ENCODE measurements around the gene CMIP.
A peak's percentile ranks its signal among the peaks of the same experiment; 100 is the strongest.

The CMIP gene

DNA sequence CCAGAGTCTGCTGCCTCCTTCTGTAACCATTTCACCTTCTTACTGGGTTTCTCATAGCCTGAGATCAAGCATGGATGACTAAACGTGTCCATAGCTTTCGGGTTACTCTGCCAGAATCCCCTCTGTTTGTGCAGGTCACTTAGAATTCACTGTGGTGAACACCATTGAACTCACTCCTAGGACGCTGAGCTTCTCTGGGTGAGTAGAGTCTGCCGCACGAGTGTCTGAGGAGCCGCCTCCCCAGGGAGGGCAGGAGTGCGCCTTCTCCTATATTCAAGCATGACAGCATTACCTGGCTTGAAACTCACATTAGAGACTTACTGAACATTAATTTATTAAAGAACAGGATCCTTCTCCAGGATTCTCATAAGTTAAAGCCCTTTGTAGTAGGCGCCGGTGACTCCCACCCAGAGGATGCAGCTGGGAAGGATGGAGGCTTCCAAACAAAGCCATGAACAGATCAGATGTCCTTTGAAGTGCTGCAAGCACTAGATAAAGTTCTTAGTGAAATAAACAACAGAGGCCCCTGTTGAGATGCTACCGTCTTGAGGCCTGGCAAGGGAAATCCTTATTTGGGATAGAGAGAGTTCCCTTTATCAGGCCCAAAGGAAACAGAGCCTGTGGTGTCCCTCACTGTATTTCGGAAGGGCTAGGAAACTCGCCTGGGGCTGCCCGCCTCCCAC is 189.9 kb downstream of the CMIP start:
- H3K4ac ChIP-seq (ENCODE audit: low read depth in 1 of 2, low read length in 2 of 2) = no peak overlapping the region
- peak overlapping the region in 1 of 2 experiments; percentile 53 for H3K18ac ChIP-seq (ENCODE audit: low read depth in 1 of 2, low read length in 2 of 2)
- no peak overlapping the region for H2BK5ac ChIP-seq (ENCODE audit: low read depth, low read length, poor library complexity, severe bottlenecking)
- no peak overlapping the region for H2AFZ ChIP-seq (ENCODE audit: low read depth, low read length)
- no peak overlapping the region for H4K91ac ChIP-seq (ENCODE audit: low read length)
- H3K9ac ChIP-seq (ENCODE audit: low read length) = no peak overlapping the region
- peaks cover 0 to 4% of the 10 kb centered on the region in 2 experiments for H3K36me3 ChIP-seq (ENCODE audit: control insufficient read depth in 1 of 2, insufficient read depth in 2 of 2, low read depth in 1 of 2, low read length in 2 of 2)
- H3K4me3 ChIP-seq (ENCODE audit: insufficient read depth in 1 of 2, low read depth in 1 of 2, low read length in 2 of 2) = no peak overlapping the region
- peak overlapping the region in 1 of 2 experiments; percentile 66 for H2BK12ac ChIP-seq (ENCODE audit: low read length in 2 of 2)
- no peaks in the 10 kb centered on the region for H3K27me3 ChIP-seq (ENCODE audit: control insufficient read depth in 1 of 2, insufficient read depth in 1 of 2, low read length in 2 of 2)
- no peak overlapping the region for H2AK5ac ChIP-seq (ENCODE audit: low read length, severe bottlenecking)
- peak overlapping the region; percentile 12 for H2BK15ac ChIP-seq (ENCODE audit: low read depth, poor library complexity, severe bottlenecking)
- no peak overlapping the region for H4K8ac ChIP-seq (ENCODE audit: low read length)
- no peak overlapping the region for H2BK120ac ChIP-seq (ENCODE audit: low read depth, low read length)
- WGBS = 57% methylated on average over 13 of the region's 13 CpGs
- H3K27ac ChIP-seq (ENCODE audit: low read length, poor library complexity, severe bottlenecking) = no peak overlapping the region
- DNase-seq = peak; percentile 37
- H3K4me2 ChIP-seq (ENCODE audit: low read length, poor library complexity, severe bottlenecking) = no peak overlapping the region
- H3K9me3 ChIP-seq (ENCODE audit: control insufficient read depth, low read length) = no peaks in the 10 kb centered on the region
- H3K79me1 ChIP-seq (replicated peaks; ENCODE audit: low read length, poor library complexity, severe bottlenecking) = peaks cover 25% of the 10 kb centered on the region
- peaks cover 21% of the 10 kb centered on the region for H3K4me1 ChIP-seq (ENCODE audit: control insufficient read depth, insufficient read depth, low read depth, low read length)
- no peak overlapping the region for H3K23ac ChIP-seq (ENCODE audit: low read length in 2 of 2)
- no peak overlapping the region for H3K14ac ChIP-seq (ENCODE audit: low read length in 2 of 2)

DNA sequence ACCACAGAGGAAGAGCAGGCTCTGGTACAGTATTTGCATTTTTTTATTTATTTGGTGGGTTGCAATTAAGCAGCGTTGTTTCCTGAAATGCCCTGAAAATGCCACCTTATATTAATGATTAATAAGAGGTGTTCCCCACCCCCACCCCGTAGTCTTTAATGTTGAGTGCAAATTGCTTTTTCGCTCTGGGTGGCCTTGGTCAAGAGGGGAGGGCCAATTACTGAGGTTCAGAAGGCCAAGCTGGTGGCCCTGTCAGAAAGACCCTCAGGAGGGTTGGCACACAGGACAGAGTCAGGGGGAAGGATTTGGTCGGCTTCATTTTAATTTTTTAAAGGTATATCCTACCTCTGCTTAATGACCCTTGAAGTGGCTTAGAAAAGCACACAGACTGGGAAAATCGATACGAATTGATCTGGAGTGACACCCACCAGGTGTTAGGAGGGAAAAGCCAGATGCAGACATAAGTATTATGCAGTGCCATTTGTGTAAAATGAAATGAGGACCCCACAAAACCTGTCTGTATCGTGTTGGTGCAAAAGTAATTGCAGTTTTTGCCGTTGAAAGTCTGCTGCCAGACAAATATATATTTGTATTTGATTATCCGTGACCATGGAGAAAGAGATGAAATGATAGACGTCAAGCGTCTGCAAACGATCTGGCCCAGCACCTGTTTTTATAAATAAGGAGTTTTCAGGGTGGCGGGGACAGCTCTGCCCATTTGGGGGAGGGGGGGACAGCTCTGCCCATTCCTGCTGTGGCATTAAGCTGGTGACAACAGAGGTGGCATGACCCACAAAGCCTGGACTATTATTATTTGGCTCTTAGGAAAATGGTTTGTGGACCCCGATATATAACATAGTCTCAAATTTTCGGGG is 190.7 kb downstream of the CMIP start:
- no peak overlapping the region for H4K8ac ChIP-seq (ENCODE audit: low read length)
- no peak overlapping the region for H2BK120ac ChIP-seq (ENCODE audit: low read depth, low read length)
- H3K4me3 ChIP-seq (ENCODE audit: insufficient read depth in 1 of 2, low read depth in 1 of 2, low read length in 2 of 2) = no peak overlapping the region
- H2BK12ac ChIP-seq (ENCODE audit: low read length in 2 of 2) = no peak overlapping the region
- no peak overlapping the region for H3K18ac ChIP-seq (ENCODE audit: low read depth in 1 of 2, low read length in 2 of 2)
- no peak overlapping the region for H4K91ac ChIP-seq (ENCODE audit: low read length)
- H2BK5ac ChIP-seq (ENCODE audit: low read depth, low read length, poor library complexity, severe bottlenecking) = no peak overlapping the region
- no peaks in the 10 kb centered on the region for H3K9me3 ChIP-seq (ENCODE audit: control insufficient read depth, low read length)
- H3K27ac ChIP-seq (ENCODE audit: low read length, poor library complexity, severe bottlenecking) = no peak overlapping the region
- no peak overlapping the region for H2AK5ac ChIP-seq (ENCODE audit: low read length, severe bottlenecking)
- H3K4me1 ChIP-seq (ENCODE audit: control insufficient read depth, insufficient read depth, low read depth, low read length) = peaks cover 19% of the 10 kb centered on the region
- H3K9ac ChIP-seq (ENCODE audit: low read length) = no peak overlapping the region
- no peaks in the 10 kb centered on the region for H3K27me3 ChIP-seq (ENCODE audit: control insufficient read depth in 1 of 2, insufficient read depth in 1 of 2, low read length in 2 of 2)
- no peak overlapping the region for H3K4me2 ChIP-seq (ENCODE audit: low read length, poor library complexity, severe bottlenecking)
- H3K4ac ChIP-seq (ENCODE audit: low read depth in 1 of 2, low read length in 2 of 2) = peak overlapping the region in 1 of 2 experiments; percentile 11
- H3K14ac ChIP-seq (ENCODE audit: low read length in 2 of 2) = no peak overlapping the region
- WGBS = 86% methylated on average over 14 of the region's 15 CpGs
- no peak overlapping the region for H3K23ac ChIP-seq (ENCODE audit: low read length in 2 of 2)
- H3K79me1 ChIP-seq (replicated peaks; ENCODE audit: low read length, poor library complexity, severe bottlenecking) = peaks cover 28% of the 10 kb centered on the region
- peak overlapping the region; percentile 12 for H2BK15ac ChIP-seq (ENCODE audit: low read depth, poor library complexity, severe bottlenecking)
- peaks cover 0 to 1% of the 10 kb centered on the region in 2 experiments for H3K36me3 ChIP-seq (ENCODE audit: control insufficient read depth in 1 of 2, insufficient read depth in 2 of 2, low read depth in 1 of 2, low read length in 2 of 2)
- no peak for DNase-seq
- no peak overlapping the region for H2AFZ ChIP-seq (ENCODE audit: low read depth, low read length)

GRCh38 chr16:81636298-81636993 is 191.8 kb downstream of the CMIP start:
- Histone ChIP-seq H3K4me1 (ENCODE audit: control insufficient read depth, insufficient read depth, low read depth, low read length) (peaks cover 15% of the 10 kb centered on the region), H3K18ac (ENCODE audit: low read depth in 1 of 2, low read length in 2 of 2) (no peak overlapping the region), H2BK12ac (ENCODE audit: low read length in 2 of 2) (peak overlapping the region in 1 of 2 experiments; percentile 34), H3K4me3 (ENCODE audit: insufficient read depth in 1 of 2, low read depth in 1 of 2, low read length in 2 of 2) (no peak overlapping the region), H2AFZ (ENCODE audit: low read depth, low read length) (no peak overlapping the region), H2BK120ac (ENCODE audit: low read depth, low read length) (no peak overlapping the region), H3K27me3 (ENCODE audit: control insufficient read depth in 1 of 2, insufficient read depth in 1 of 2, low read length in 2 of 2) (no peaks in the 10 kb centered on the region), H2AK5ac (ENCODE audit: low read length, severe bottlenecking) (no peak overlapping the region), H3K27ac (ENCODE audit: low read length, poor library complexity, severe bottlenecking) (no peak overlapping the region), H3K4ac (ENCODE audit: low read depth in 1 of 2, low read length in 2 of 2) (no peak overlapping the region), H3K9me3 (ENCODE audit: control insufficient read depth, low read length) (no peaks in the 10 kb centered on the region), H3K4me2 (ENCODE audit: low read length, poor library complexity, severe bottlenecking) (no peak overlapping the region), H4K8ac (ENCODE audit: low read length) (no peak overlapping the region), H2BK15ac (ENCODE audit: low read depth, poor library complexity, severe bottlenecking) (no peak overlapping the region), H3K23ac (ENCODE audit: low read length in 2 of 2) (no peak overlapping the region), H3K79me1 (replicated peaks; ENCODE audit: low read length, poor library complexity, severe bottlenecking) (peaks cover 33% of the 10 kb centered on the region), H3K14ac (ENCODE audit: low read length in 2 of 2) (no peak overlapping the region), H2BK5ac (ENCODE audit: low read depth, low read length, poor library complexity, severe bottlenecking) (no peak overlapping the region), H3K36me3 (ENCODE audit: control insufficient read depth in 1 of 2, insufficient read depth in 2 of 2, low read depth in 1 of 2, low read length in 2 of 2) (peaks cover 0 to 5% of the 10 kb centered on the region in 2 experiments), H4K91ac (ENCODE audit: low read length) (no peak overlapping the region), H3K9ac (ENCODE audit: low read length) (no peak overlapping the region)
- DNase-seq = no peak
- WGBS = 84% methylated on average over 13 of the region's 16 CpGs
